HCT116 (cell line): ENCODE results near the gene PAQR8. TPM values are rescaled to one million over a fixed set of nuclear protein-coding genes. Genes with fewer than 3 reads are reported as not detected.

Experiments
- ATAC-seq: fragments of 200-7000 bp; cut with Tn5 transposase; 2 replicates; pipeline ENCODE4 v1.9.1; 2020; ENCODE audit warnings: mild to moderate bottlenecking, moderate library complexity
- BruUV-seq: library from RNA; stranded (reverse); fragments of 400-500 nt; replicated peaks from 2 replicates; lab custom pipeline; 2021; lab: Mats Ljungman, UMichigan
- CTCF ChIA-PET: fragments of 300-600 bp; sonication (Branson Sonifier 250); formaldehyde crosslinking; loops from one replicate; lab custom pipeline; 2021; ENCODE audit warnings: antibody characterized with exemption; lab: Charles Lee
- POLR2A ChIA-PET: fragments of 300-600, 350-600 bp; sonication (Branson Sonifier 250); formaldehyde crosslinking; loops from one replicate; lab custom pipeline; 2021; ENCODE audit warnings: antibody characterized with exemption; lab: Charles Lee
- RAD21 ChIA-PET, 2 experiments: fragments of 300-600 bp; sonication (Branson Sonifier 250); formaldehyde crosslinking; loops; one replicate each; lab custom pipeline; 2023; ENCODE audit warnings: low total read pairs in 2 of 2; ENCODE audit not compliant: uncharacterized antibody in 2 of 2, unreplicated experiment in 2 of 2, low non-redundant PET in 1 of 2; lab: Charles Lee
- DNase-seq: peaks from one replicate; pipeline ENCODE4 v3.0.0-alpha.2; 2010; ENCODE audit warnings: low read depth, low spot score
- H2AFZ ChIP-seq: fragments of 200-600 bp; shearing (Covaris generic), sonication (generic); 2 replicates; pipeline ENCODE4 v1.6.1; 2017; ENCODE audit warnings: low read depth, mixed run types, mixed read lengths, antibody characterized with exemption, low read length; ENCODE audit not compliant: poor library complexity, severe bottlenecking
- H3K27ac ChIP-seq: 2 replicates; pipeline ENCODE4 v1.5.1; 2012; ENCODE audit warnings: low read depth, low read length
- H3K27me3 ChIP-seq: fragments of 200-600 bp; sonication (generic); 2 replicates; pipeline ENCODE4 v1.6.1; 2016; ENCODE audit warnings: mixed run types, low read length, mixed read lengths; ENCODE audit not compliant: insufficient read depth
- H3K36me3 ChIP-seq, 2 experiments: fragments of 200-500 bp in 1 of 2; fragments of 200-600 bp in 1 of 2; sonication (Bioruptor generic) in 1 of 2; sonication (generic) in 1 of 2; 2 replicates each; pipeline versions ENCODE4 v1.5.1 to v1.6.1; 2014 to 2016; ENCODE audit warnings: low read length in 2 of 2, inconsistent platforms in 1 of 2, mixed read lengths in 1 of 2, mixed run types in 1 of 2; ENCODE audit not compliant: insufficient read depth in 2 of 2, control insufficient read depth in 1 of 2
- H3K4me1 ChIP-seq, 2 experiments: fragments of 200-600 bp in 1 of 2; sonication (generic) in 1 of 2; 2 replicates each; pipeline versions ENCODE4 v1.5.1 to v1.6.1; 2012 to 2017; ENCODE audit warnings: low read length in 2 of 2, inconsistent platforms in 1 of 2, mild to moderate bottlenecking in 1 of 2, mixed read lengths in 1 of 2, mixed run types in 1 of 2, moderate library complexity in 1 of 2; ENCODE audit not compliant: insufficient read depth in 2 of 2, control insufficient read depth in 1 of 2
- H3K4me2 ChIP-seq: fragments of 200-600 bp; sonication (generic); 2 replicates; pipeline ENCODE4 v1.6.1; 2017; ENCODE audit warnings: mixed run types, low read length, mixed read lengths
- H3K4me3 ChIP-seq, 2 experiments: fragments of 200-600 bp in 1 of 2; sonication (generic) in 1 of 2; replicated peaks in 1 of 2; 2 replicates each; pipeline ENCODE4 v1.5.1; 2011 to 2016; ENCODE audit warnings: low read length in 2 of 2, control low read depth in 1 of 2, low read depth in 1 of 2, mild to moderate bottlenecking in 1 of 2, mixed read lengths in 1 of 2, mixed run types in 1 of 2
- H3K79me2 ChIP-seq: fragments of 200-600 bp; sonication (generic); 2 replicates; pipeline ENCODE4 v1.6.1; 2017; ENCODE audit warnings: mild to moderate bottlenecking, mixed run types, low read length, moderate library complexity, mixed read lengths; ENCODE audit not compliant: insufficient read depth
- H3K9ac ChIP-seq: fragments of 200-600 bp; sonication (generic); 2 replicates; pipeline ENCODE4 v1.6.1; 2016; ENCODE audit warnings: low read length, mixed read lengths
- H3K9me2 ChIP-seq: fragments of 200-600 bp; sonication (generic), shearing (Covaris generic); 2 replicates; pipeline ENCODE4 v1.6.1; 2017; ENCODE audit warnings: mixed run types, mild to moderate bottlenecking, moderate library complexity; ENCODE audit not compliant: insufficient read depth
- H3K9me3 ChIP-seq, 2 experiments: fragments of 200-500 bp in 1 of 2; fragments of 200-600 bp in 1 of 2; sonication (Bioruptor generic) in 1 of 2; sonication (generic) in 1 of 2; 2 replicates each; pipeline ENCODE4 v1.6.1; 2014 to 2017; ENCODE audit warnings: low read length in 2 of 2, mixed read lengths in 2 of 2, inconsistent platforms in 1 of 2, low read depth in 1 of 2, mild to moderate bottlenecking in 1 of 2, mixed run types in 1 of 2, moderate library complexity in 1 of 2; ENCODE audit not compliant: control insufficient read depth in 1 of 2, insufficient read depth in 1 of 2
- H4K20me1 ChIP-seq: fragments of 200-600 bp; sonication (generic), shearing (Covaris generic); 2 replicates; pipeline ENCODE4 v1.6.1; 2017; ENCODE audit warnings: mixed run types, mild to moderate bottlenecking, moderate library complexity; ENCODE audit not compliant: insufficient read depth
- CEBPB ChIP-seq: IDR thresholded peaks from 2 replicates; pipeline ENCODE4 v1.6.1; 2012; ENCODE audit warnings: low read depth
- JUND ChIP-seq: IDR thresholded peaks from 2 replicates; pipeline ENCODE4 v1.6.1; 2012
- POLR2AphosphoS5 ChIP-seq: IDR thresholded peaks from 2 replicates; pipeline ENCODE4 v1.6.1; 2011; ENCODE audit warnings: mild to moderate bottlenecking, low read depth, low read length, moderate library complexity
- SIN3A ChIP-seq: IDR thresholded peaks from 2 replicates; pipeline ENCODE4 v1.6.1; 2012; ENCODE audit warnings: low read depth
- SRF ChIP-seq: IDR thresholded peaks from 2 replicates; pipeline ENCODE4 v1.6.1; 2012; ENCODE audit warnings: low read depth
- TCF7L2 ChIP-seq: IDR thresholded peaks from 2 replicates; pipeline ENCODE4 v1.7.0; 2011; ENCODE audit warnings: borderline replicate concordance, inconsistent platforms; ENCODE audit not compliant: insufficient read depth, insufficient read length; ENCODE audit errors: extremely low read depth
- YY1 ChIP-seq: IDR thresholded peaks from 2 replicates; pipeline ENCODE4 v1.6.1; 2011; ENCODE audit warnings: low read length, low read depth, moderate library complexity, mild to moderate bottlenecking; ENCODE audit not compliant: insufficient replicate concordance; ENCODE audit errors: extremely low read depth
- ZFX ChIP-seq: fragments of 450-650 bp; IDR thresholded peaks from 2 replicates; pipeline ENCODE4 v1.6.1; 2017
- ZNF274 ChIP-seq: fragments of 200-500 bp; sonication (Bioruptor generic); IDR thresholded peaks from 2 replicates; pipeline ENCODE4 v1.6.1; 2014; ENCODE audit warnings: mild to moderate bottlenecking, low read depth, low read length, inconsistent platforms
- intact Hi-C: fragments of 100-400 bp; cut with micrococcal nuclease; formaldehyde crosslinking; loops from 2 replicates; pipeline ENCODE4 v1.10.0; 2022
- total RNA-seq: library from RNA; stranded (reverse); gene quantifications from one replicate; pipeline ENCODE4 v1.2.1, GENCODE V29; 2021; ENCODE audit not compliant: unreplicated experiment
- TF ChIP-seq, protein P1 (sequence below): IDR thresholded peaks from 2 replicates; pipeline ENCODE4 v1.6.1; 2012; ENCODE audit warnings: low read depth
- TF ChIP-seq, protein P2 (sequence below): IDR thresholded peaks from 2 replicates; pipeline ENCODE4 v1.6.1; 2012
- TF ChIP-seq, protein P3 (sequence below): IDR thresholded peaks from 2 replicates; pipeline ENCODE4 v1.6.1; 2012
- TF ChIP-seq, protein P4 (sequence below): IDR thresholded peaks from 2 replicates; pipeline ENCODE4 v1.6.1; 2011; ENCODE audit warnings: mild to moderate bottlenecking, low read length, moderate library complexity; ENCODE audit not compliant: insufficient replicate concordance; ENCODE audit errors: extremely low read depth

PAQR8 gene
- total RNA-seq, 1 experiment from 2014 or later: 5.9 TPM

DNA sequence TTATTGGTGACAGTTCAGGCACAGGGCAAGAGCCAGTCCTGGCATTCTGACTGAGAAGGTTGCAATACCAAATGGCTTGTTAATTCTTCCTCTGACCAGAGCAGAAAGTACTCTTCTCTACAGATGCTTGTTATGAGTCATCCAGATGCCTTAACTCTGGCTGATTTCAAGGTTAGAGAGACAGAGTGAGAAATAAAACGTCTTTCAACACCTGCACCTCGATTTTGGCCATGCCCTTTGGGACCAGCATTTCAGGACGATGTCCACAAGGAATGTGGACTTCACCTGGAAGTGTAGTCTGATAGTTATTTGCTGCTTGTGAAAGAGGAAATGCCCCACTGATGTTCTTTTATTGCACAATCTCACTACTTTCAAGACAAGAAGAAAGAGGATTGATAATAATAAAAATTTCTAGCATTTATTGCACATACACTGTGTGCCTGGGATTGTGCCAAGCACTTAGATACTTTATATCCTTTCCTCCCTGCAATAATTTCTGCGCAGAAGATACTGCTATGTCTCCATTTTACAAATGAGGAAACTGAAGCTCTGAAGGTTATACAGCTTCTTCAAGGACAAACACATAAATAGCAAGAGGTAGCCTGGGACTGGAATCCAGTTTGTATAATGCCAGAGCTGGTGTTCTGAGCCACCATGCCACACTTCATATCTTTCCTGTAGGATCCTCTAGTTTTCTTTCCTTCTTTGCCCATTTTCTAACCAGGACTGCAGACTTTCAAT is 43.9 kb upstream of the PAQR8 start:
- DNase-seq: no peak
- intact Hi-C loops: no loop called here
- no peaks in the 10 kb centered on the region for H3K36me3 ChIP-seq
- H3K4me2 ChIP-seq: no peak overlapping the region
- peaks cover 0 to 9% of the 10 kb centered on the region in 2 experiments; a peak in 1 of 4 replicates for H3K4me1 ChIP-seq
- H3K9ac ChIP-seq: no peak overlapping the region
- no peaks in the 10 kb centered on the region for H3K79me2 ChIP-seq
- no peak for ATAC-seq
- CTCF ChIA-PET: no interaction called here
- H3K9me2 ChIP-seq: no peaks in the 10 kb centered on the region
- TF ChIP-seq SRF: no peak
- no peak for TF ChIP-seq YY1
- TF ChIP-seq SIN3A: no peak
- no peak for TF ChIP-seq POLR2AphosphoS5
- TF ChIP-seq CEBPB: no peak
- TF ChIP-seq TCF7L2: no peak
- no TSS peak for BruUV-seq
- POLR2A ChIA-PET: no interaction called here
- no peaks in the 10 kb centered on the region for H3K9me3 ChIP-seq
- H3K27ac ChIP-seq: no peak overlapping the region
- H2AFZ ChIP-seq: no peak overlapping the region
- no peaks in the 10 kb centered on the region for H3K27me3 ChIP-seq
- no peak overlapping the region for H3K4me3 ChIP-seq
- no peaks in the 10 kb centered on the region for H4K20me1 ChIP-seq
- RAD21 ChIA-PET: no interaction called here

DNA sequence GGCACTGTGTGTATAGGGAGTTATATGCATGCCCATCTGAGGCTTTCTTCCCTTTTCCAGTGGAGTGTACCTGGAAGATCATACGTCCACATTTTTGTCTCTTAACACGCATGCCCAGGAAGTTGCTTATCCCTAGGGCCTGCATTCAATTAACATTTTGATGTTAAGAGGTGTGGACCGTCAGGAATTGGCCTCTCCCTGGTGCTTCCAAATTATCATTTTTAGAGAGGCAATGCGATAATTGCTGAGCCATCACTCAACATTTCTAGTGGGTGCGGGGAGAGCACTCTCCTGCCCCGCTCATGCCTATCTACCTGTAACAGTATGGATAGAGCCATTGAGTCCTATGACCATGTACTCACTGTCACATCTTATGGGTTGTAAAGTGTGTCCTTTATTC is 37.8 kb upstream of the PAQR8 start:
- Histone ChIP-seq H3K36me3 (no peaks in the 10 kb centered on the region), H3K27ac (no peak overlapping the region), H3K4me1 (peaks cover 0 to 4% of the 10 kb centered on the region in 2 experiments; a peak in 1 of 4 replicates), H3K4me3 (no peak overlapping the region), H3K9me2 (no peaks in the 10 kb centered on the region), H2AFZ (no peak overlapping the region)
- ATAC-seq: no peak
- BruUV-seq: no TSS peak
- POLR2A ChIA-PET: no interaction called here
- TF ChIP-seq ZNF274 (no peak), JUND (no peak), POLR2AphosphoS5 (no peak), ZFX (no peak), CEBPB (no peak), YY1 (no peak), SIN3A (no peak)
- TF ChIP-seq, protein P1, sequence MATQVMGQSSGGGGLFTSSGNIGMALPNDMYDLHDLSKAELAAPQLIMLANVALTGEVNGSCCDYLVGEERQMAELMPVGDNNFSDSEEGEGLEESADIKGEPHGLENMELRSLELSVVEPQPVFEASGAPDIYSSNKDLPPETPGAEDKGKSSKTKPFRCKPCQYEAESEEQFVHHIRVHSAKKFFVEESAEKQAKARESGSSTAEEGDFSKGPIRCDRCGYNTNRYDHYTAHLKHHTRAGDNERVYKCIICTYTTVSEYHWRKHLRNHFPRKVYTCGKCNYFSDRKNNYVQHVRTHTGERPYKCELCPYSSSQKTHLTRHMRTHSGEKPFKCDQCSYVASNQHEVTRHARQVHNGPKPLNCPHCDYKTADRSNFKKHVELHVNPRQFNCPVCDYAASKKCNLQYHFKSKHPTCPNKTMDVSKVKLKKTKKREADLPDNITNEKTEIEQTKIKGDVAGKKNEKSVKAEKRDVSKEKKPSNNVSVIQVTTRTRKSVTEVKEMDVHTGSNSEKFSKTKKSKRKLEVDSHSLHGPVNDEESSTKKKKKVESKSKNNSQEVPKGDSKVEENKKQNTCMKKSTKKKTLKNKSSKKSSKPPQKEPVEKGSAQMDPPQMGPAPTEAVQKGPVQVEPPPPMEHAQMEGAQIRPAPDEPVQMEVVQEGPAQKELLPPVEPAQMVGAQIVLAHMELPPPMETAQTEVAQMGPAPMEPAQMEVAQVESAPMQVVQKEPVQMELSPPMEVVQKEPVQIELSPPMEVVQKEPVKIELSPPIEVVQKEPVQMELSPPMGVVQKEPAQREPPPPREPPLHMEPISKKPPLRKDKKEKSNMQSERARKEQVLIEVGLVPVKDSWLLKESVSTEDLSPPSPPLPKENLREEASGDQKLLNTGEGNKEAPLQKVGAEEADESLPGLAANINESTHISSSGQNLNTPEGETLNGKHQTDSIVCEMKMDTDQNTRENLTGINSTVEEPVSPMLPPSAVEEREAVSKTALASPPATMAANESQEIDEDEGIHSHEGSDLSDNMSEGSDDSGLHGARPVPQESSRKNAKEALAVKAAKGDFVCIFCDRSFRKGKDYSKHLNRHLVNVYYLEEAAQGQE: no peak
- TF ChIP-seq, protein P2, sequence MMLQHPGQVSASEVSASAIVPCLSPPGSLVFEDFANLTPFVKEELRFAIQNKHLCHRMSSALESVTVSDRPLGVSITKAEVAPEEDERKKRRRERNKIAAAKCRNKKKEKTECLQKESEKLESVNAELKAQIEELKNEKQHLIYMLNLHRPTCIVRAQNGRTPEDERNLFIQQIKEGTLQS: no peak
- TF ChIP-seq, protein P3, sequence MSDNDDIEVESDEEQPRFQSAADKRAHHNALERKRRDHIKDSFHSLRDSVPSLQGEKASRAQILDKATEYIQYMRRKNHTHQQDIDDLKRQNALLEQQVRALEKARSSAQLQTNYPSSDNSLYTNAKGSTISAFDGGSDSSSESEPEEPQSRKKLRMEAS: no peak
- TF ChIP-seq, protein P4, sequence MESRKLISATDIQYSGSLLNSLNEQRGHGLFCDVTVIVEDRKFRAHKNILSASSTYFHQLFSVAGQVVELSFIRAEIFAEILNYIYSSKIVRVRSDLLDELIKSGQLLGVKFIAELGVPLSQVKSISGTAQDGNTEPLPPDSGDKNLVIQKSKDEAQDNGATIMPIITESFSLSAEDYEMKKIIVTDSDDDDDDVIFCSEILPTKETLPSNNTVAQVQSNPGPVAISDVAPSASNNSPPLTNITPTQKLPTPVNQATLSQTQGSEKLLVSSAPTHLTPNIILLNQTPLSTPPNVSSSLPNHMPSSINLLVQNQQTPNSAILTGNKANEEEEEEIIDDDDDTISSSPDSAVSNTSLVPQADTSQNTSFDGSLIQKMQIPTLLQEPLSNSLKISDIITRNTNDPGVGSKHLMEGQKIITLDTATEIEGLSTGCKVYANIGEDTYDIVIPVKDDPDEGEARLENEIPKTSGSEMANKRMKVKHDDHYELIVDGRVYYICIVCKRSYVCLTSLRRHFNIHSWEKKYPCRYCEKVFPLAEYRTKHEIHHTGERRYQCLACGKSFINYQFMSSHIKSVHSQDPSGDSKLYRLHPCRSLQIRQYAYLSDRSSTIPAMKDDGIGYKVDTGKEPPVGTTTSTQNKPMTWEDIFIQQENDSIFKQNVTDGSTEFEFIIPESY: no peak
- TF ChIP-seq, all 23 proteins: peak for 0
- Histone ChIP-seq H3K9me3 (no peaks in the 10 kb centered on the region), H3K9ac (no peak overlapping the region), H3K79me2 (no peaks in the 10 kb centered on the region), H4K20me1 (no peaks in the 10 kb centered on the region), H3K27me3 (no peaks in the 10 kb centered on the region), H3K4me2 (no peak overlapping the region)
- DNase-seq: no peak
- ChIA-PET CTCF (no interaction called here), RAD21 (no interaction called here)
- intact Hi-C loops: no loop called here
